Spleen (tissue), 7 donors: ENCODE measurements around the gene TCF12.

ENCODE experiments used
- CTCF ChIP-seq, 11 experiments: fragments of 200-600 bp in 7 of 11; fragments of 450-650 bp in 4 of 11; sonication (generic) in 4 of 11; IDR thresholded peaks in 8 of 11; conservative IDR thresholded peaks in 3 of 11; 1 replicate in 7 of 11; 2 replicates in 4 of 11; pipeline versions ENCODE4 v1.4.0 to v1.8.0; 2016 to 2021; ENCODE audit warnings: antibody characterized with exemption in 11 of 11, inconsistent platforms in 4 of 11, mild to moderate bottlenecking in 1 of 11
- POLR2A ChIP-seq, 3 donors: fragments of 450-650 bp; IDR thresholded peaks; one replicate each; pipeline ENCODE4 v1.5.1; 2017; ENCODE audit warnings: antibody characterized with exemption in 3 of 3, mild to moderate bottlenecking in 1 of 3
- POLR2AphosphoS5 ChIP-seq, 3 donors: sonication (generic); formaldehyde crosslinking; IDR thresholded peaks; one replicate each; pipeline ENCODE4 v1.5.1; 2017; ENCODE audit warnings: antibody characterized with exemption in 3 of 3
- donor health status: DM: no; HTN: no; CAD: no; lungs with moderate emphysema.
- donor health status: DM: no; HTN: no; CAD: no.
- donor health status: DM: no; HTN: no; CAD: no.

GRCh38 chr15:56988219-56988618 lies 69.8 kb downstream of the TCF12 start:
- TF ChIP-seq POLR2AphosphoS5 (IDR thresholded peaks at IDR 0.05) (no peak), CTCF (IDR thresholded peaks at IDR 0.05 in 8 of 11, conservative IDR thresholded peaks at IDR 0.05 in 3 of 11) (no peak), POLR2A (IDR thresholded peaks at IDR 0.05) (no peak)
